ELF-1 (cell line): Measurements from ENCODE around the gene GLOD4.
"Not testable (repeated sequence)": the region's sequence is repeated elsewhere in the genome, so short reads cannot be mapped to it uniquely, and the experiment has no call there.

ENCODE experiments used
- DNase-seq: peaks from one replicate; pipeline ENCODE4 v3.0.0-alpha.2; 2016; ENCODE audit warnings: low read depth, low spot score

The GLOD4 gene

DNA sequence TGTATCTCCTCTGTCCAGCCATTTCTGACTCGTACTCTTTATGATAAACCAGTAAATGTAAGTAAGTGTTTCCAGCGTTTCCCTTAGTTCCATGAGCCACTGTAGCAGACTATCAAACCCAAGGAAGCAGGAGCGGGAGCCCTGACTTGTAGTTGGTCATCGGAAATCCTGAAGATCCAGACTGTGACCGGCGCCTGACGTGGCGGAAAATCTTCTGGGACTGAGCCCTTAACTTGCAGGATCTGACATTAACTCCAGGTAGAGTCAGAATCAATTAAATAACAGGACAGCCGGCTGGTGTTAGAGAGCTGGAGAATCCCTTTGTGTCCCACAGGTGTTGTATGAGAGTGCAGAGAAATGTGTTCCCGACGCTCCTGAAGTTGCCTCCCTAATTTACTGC is 4.0 kb downstream of the GLOD4 start:
- DNase-seq, result no peak

DNA sequence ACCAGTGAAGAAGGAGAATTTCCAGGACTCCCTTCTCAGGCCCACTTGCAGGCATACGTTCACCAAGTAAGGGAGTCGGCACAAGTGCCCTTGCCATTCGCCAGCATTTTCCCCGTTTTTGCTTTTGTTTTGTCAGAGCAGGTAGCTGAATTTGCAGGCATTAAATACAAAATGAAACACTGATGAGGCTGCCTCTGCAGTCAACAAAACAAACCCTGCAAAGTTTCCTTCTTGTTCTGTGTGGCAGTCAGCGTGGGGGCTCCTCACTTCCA is 7.8 kb downstream of the GLOD4 start:
- DNase-seq, result no peak

DNA sequence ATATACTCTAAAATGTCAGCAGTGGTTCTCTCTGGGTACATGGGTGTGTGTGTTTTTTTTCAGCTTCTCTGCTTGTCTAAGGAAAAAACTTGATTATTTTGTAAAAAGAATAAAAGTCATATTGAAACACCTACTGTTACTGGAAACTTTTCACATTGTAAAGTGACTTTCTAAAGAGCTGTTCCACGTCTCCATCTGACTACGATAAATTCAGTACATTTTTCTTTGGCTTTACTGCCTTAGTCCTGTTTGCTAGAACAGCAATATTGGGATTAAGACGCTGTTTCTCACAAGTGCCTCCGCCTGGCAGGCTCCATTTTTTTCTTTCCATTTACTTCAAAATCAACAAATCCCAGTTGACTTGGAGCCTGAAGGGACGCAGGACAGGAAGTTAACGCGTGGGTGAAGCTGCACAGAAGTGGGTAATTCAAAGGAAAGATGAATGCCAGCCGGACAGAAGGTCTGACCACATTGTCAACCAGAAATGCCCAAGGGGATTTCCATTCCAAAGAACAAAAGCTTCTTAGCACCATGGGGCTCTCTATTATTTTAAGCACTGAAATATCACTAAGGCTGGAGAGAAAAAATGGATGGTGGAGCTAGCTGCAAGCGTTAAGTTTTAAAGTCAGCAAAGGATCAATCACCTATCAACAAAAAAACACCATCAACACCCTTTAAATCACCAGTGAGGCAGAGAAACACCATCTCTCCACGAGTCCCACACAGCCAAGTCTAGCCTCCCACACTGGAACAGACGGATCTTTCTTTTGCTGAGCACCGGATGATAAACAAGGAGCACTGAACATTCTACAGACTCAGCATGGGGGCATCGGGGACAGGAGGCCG is 8.4 kb downstream of the GLOD4 start:
- DNase-seq, result peak; percentile 51

DNA sequence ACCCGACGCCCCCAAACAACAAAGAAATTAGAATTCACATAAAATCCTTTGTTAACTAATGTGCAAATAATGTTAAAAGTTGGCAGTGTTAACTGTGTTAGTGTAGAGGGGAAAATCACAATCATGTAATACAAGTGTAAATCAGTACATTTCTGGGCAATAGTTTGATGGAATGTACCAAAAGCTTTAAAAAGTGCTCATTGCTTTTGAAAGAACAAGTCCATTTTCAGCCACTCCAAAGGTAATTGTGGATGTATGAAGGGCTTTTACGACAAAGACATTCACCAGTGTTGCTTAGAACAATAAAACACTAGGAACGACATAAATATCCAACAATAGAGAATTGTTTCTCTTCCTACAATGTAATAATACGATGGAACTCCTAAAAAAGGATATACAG is 9.1 kb downstream of the GLOD4 start:
- no peak for DNase-seq

DNA sequence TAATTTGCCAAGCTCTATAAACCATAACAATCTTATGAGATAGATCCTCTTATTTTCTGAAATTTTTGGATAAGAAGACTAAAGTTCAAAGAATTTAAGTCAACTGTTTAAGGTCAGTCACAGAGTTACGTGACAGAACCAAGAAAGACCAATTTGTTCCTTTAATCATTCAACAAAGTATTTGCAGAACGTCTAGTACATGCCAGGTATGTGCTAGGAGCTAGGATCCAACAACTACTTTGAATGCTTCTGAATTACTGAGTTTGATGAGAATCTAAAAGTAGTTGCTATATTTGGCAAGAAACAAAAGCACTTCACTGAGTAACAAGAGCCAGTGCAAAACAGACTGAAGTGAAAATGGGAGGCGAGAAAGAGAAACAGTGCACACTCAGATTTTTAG is 15.0 kb downstream of the GLOD4 start:
- DNase-seq, result no peak

DNA sequence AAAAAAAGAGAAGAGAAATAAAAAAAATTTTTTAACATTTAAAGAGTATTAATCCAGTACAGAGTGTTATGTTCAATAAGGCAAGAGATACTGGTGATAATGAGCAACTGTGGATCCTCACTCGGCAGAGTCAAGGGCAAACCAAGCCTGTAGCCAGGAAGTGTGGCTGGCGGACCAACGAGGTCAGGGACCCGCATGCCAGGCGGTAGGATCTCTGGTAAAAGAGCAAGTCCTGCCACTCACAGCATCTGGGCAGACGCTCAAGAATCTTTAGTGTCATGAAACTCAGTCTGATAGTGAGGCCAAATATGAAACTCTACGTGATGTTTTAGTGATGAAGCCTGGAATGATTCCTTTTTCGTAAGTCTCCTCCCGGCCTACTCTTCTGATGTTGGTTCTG is 21.7 kb downstream of the GLOD4 start:
- DNase-seq, result no peak

DNA sequence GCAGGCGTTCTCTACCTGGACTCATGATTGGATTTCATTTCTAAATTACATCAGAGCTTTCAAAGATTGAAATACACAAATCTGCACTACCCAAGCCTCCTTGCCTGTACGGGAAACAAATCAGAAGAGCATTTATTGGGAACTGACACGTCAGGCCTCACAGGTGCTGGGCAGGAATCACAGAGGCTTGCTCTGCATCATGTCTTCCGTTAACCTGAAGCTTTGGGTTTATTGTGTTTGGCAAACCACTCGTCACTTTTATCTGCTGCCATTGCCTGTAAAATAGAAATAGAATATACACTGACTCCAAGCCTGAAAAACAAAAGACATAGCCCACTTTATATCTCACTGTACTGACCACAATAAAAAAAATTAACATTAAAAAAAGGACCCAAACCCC is 22.1 kb downstream of the GLOD4 start:
- DNase-seq, result no peak

DNA sequence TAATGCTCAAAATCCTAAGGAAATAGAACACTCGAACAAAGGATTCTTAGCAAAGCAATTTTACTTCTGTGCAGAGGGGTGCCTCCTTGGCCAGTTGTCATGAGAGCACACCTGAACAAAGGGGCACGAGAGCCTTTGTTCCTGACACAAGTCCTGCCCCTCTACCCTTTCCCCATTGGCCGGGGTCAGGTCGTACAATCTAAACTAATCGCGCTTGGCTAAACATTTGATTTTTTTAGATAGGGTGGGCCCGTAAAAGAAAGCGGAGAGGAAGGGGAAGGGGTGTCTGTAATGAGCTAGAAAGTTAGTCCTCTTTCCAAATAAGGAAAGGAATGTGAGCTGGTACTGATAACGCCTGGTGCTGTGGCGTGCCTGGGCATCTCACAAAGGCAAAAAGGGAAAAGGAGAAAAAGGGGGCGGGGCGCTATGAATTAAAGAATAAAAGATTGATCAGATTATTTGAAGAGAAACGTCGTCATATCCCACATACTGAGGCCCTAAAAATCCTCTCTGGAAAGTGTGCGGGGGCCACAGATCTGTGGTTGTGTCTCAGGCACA is 26.0 kb downstream of the GLOD4 start:
- DNase-seq, result peak; percentile 53

DNA sequence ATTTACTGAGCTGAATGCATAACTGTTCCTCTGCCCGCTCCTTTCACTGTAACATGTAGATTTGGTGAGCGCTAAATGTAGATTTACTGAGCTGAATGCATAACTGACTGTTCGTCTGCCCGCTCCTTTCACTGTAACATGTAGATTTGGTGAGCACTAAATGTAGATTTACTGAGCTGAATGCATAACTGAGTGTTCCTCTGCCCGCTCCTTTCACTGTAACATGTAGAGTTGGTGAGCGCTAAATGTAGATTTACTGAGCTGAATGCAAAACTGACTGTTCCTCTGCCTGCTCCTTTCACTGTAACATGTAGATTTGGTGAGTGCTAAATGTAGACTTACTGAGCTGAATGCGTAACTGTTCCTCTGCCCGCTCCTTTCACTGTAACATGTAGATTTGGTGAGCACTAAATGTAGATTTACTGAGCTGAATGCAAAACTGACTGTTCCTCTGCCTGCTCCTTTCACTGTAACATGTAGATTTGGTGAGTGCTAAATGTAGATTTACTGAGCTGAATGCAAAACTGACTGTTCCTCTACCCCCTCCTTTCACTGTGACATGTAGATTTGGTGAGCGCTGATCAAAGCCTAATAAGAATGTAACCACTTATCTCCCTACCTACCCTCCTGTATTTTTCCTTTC is 26.6 kb downstream of the GLOD4 start:
- DNase-seq, result not testable (repeated sequence)

DNA sequence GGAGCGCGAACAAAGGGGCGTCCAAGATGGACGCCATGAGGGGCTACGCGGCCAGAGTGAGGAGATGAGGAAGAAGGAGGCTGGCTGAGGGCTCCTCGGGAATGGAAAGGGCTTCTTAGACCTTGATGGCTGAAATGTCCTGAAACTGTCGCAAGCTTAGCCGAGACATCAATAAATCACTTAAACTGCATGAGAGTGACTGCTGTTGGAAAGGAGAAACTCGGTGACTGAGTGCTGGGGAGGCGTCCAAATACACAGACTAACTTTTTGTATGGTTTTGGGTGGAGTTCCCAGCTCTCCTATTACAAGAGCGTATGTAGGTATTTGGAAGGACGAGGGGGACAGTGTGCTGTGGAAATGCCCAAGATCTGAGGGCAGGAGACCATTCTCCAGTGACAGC is 28.7 kb downstream of the GLOD4 start:
- DNase-seq, result no peak

DNA sequence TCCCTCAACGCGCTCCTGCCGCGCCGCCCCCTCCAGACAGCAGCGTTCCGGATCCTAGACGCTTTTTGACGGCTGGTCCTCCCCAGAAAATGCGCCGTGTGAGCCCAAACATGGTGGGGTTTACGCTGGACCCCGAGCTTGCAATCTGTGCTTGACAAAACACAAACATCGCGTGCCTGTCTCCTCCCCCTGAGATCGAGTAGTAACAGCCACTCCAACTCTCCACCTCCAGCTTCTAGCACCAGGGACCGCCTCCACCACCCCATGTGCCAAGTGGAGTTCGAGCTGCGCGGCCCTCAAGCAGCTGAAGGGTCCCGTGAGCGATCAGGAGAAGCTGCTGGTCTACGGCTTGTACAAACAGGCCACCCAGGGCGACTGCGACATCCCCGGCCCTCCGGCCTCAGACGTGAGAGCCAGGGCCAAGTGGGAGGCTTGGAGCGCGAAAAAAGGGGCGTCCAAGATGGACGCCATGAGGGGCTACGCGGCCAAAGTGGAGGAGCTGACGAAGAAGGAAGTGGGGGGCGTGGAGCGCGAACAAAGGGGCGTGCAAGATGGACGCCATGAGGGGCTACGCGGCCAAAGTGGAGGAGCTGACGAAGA is 29.4 kb downstream of the GLOD4 start:
- peak; percentile 68 for DNase-seq

DNA sequence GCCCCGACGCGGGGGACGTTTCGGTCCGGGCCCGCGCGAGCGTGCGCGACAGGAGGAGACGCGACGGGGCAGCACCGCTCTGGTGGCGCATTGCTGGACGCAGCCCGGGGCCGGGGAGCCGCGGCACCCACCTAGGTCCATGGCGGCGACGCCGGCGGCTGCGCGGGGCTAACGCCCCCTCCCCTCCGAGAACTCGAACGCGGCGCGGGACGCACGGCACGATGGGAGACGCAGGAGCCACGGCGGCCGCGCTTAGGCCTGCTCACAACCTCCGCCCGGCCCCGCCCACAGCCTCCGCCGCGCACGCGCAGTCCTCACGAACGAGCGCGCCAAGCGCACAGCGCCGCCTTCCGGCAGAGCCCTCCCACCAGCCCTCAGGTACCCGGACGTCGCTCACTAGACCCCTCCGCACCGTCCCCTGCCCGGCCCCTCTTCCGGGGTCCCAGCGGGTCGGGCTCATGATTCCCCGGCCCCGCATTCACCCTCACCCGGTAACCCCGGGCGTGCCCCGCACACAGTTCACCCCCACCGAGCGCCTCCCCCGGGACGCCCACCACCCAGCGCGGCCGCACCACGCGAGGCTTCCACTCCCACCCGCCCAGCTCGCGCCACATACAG is 30.0 kb downstream of the GLOD4 start, which contains the start of gene GEMIN4:
Gene GEMIN4, minus strand, starts transcription at position 263 of the 618 bp plus-strand sequence. Its CDS starts 122 bp downstream, at position 141.
- DNase-seq, result peak; percentile 97

DNA sequence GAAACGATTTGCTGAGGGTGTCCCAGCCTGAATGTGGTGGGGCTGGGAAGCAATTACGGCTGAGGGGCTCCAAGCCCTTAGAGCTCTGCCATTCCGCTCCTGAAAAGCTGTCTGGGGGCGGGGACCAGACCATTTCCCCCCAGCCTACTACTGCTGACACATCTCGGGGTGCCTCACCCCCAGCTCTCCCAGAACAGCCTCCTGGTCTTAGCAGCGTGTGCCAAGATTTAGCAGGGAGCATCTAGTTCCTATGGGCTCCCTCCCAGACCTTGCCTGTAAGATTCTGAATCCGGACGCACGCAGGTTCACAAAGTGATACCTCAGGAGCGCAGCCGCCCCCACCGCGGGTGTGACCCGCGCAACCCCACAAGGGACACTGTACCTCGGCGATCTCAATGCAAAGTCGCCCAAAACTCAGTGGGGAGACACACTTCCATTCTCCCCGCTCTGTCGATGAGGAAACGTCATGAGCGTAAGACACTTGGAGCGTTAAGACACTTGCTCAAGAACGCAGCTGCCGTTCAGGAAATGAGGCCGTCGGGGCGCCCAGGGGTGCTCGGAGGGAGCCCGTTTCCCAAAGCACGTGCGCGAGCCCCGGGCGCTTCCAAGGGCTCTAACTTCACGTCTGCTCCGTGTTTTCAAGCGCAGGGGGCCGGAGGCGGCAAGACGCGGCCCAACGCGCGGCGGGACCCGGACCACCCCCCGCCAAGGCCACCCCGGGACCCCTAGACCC is 30.6 kb downstream of the GLOD4 start:
- peak; percentile 35 for DNase-seq

DNA sequence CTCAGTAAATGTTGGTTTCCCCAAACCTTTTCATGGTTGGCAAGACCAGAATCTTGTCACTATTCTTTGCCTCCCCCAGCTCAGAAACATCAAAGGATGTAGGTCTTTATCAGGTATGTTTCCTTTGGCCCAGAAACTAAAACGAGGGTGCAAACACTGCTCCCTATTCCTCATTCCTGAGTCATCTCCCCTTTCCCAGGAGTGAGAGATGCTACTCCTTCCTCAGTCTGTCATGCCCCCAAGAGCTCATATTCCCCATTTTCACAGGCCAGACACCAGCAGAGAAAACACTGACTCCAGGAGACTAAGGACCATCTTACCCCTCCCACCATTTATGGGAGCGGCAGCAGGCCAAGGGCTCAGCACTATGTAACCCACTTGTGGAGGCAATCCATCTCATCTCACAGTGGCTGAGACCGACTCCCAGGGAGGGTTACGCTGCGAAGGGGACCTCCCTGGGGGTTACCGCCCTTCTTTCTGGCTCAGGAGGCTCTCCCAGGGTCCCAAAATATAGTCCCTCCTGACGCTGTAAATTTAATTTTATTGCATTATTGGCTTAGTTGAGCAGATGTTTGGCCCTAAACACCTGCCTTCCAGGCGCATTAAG is 31.5 kb downstream of the GLOD4 start:
- DNase-seq, result no peak

DNA sequence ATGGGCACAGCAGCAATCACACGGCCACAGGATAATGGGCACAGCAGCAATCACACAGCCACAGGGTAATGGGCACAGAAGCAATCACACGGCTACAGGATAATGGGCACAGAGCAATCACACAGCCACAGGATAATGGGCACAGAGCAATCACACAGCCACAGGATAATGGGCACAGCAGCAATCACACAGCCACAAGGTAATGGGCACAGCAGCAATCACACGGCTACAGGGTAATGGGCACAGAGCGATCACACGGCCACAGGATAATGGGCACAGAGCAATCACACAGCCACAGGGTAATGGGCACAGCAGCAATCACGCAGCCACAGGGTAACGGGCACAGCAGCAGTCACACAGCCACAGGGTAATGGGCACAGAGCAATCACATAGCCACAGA is 32.7 kb downstream of the GLOD4 start:
- not testable (repeated sequence) for DNase-seq

DNA sequence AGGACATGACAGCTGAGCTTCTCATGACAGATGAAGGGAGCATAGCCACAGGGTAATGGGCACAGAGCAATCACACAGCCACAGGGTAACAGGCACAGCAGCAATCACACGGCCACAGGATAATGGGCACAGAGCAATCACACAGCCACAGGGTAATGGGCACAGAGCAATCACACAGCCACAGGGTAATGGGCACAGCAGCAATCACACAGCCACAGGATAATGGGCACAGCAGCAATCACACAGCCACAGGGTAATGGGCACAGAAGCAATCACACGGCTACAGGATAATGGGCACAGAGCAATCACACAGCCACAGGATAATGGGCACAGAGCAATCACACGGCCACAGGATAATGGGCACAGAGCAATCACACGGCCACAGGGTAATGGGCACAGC is 33.5 kb downstream of the GLOD4 start:
- not testable (repeated sequence) for DNase-seq

DNA sequence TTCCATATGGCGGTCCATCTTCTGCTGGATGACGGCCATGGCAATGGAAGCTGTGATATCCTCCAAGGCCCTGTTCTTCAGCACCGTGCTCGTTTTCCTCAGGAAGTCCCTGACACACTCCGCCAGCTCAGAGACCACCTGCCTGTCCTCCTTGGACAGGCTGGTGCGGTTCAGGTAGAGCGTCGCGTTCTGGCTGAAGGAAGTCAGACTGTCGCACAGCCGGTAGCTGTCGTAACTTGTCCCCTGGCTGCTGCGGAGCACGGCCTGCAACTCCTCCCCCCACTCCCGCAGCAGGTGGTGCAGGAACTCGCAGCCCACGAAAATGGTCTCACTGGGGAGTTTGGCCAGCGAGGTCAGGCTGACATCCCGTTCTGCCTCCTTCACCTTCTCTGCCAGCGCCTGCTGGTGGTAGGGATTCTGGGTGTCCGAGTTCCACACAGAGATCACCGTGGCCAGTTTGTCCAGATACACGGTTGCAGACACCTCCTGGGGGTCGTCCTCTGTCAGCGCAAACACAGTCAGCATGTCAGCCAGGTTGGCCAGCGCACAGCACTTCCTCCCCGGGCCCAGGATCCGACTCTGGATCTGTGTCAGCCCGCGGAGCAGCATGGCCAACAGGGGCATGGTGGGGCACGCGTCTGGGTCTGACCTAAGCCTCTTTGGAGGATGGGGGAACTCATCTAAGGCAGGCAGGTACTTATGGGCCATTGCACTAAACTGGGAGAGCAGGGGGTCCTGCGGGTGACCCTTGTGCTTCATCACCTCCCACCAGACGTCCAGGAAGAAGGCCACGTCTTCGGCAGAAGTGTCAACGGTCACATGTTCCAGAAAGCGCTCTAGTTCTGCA is 35.1 kb downstream of the GLOD4 start:
- DNase-seq, result no peak

DNA sequence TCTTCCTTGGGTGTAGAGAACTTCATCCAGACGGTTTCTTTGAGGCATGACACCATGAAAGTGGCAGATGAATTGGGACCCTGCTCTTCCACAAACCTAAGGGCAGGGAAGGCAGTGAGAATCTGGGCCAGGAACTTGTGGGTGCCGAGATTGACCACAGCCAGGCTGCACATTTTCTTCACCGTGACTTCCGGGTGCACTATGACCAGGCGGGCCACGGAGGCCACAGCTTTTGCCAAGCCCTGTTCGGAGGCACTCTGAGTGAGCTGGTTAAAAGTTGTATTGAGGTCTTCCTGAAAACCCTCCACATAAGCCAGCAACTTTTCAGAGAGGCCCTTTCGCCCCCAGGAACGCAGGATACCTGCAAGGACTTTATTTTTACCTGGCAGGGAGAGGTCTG is 35.9 kb downstream of the GLOD4 start:
- DNase-seq, result no peak

DNA sequence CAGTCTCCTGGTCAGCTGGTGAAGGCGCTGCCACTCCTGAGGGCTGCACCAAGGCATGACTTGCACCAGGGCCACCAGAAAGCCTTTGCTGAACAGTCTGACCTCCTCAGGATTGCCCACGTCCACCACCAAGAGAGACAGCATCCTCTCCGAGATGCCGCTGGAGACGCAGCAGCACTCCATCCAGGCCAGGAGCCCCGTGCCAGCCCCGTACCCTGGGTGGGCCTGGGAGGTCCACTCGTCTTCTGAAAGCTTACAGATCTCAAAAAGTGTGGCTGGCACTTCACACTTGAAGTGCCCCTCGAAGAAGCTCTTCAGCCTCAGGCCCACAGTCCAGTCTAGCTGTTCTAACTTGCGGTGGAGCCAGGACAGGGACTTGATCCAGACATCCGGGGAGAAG is 36.7 kb downstream of the GLOD4 start:
- DNase-seq, result no peak

DNA sequence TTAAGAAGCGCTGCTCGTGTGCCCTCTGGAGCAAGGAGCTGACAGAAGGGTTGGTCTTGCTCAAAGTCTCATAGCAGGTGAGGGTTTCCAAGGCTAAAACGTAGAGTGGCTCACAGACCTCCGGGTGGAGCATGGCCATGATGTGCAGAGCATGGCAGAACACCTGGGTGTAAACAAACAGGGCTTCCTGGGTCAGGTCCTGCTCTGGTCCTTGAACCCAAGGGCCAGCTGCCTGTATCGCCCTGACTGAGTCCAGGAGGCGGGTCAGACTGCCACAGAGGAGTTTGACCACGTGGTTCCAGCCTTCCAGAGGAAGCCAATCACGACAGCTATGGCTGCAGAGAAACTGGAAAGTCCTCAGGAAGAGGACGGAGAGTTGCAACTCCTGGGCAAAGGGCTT is 37.1 kb downstream of the GLOD4 start:
- no peak for DNase-seq
